Suprapubic skin (tissue), 3 donors: ENCODE results near the gene ELAVL2.

Experiments used
- CTCF ChIP-seq, 2 donors: fragments of 200-600 bp in 1 of 2; fragments of 450-650 bp in 1 of 2; sonication (generic) in 1 of 2; IDR thresholded peaks; one replicate each; pipeline ENCODE4 v1.5.1; 2016 to 2019; ENCODE audit warnings: antibody characterized with exemption in 2 of 2, mild to moderate bottlenecking in 1 of 2, moderate library complexity in 1 of 2
- POLR2AphosphoS5 ChIP-seq, 3 donors: sonication (generic); formaldehyde crosslinking; IDR thresholded peaks; one replicate each; pipeline ENCODE4 v1.6.1; 2017; ENCODE audit warnings: antibody characterized with exemption in 3 of 3

DNA sequence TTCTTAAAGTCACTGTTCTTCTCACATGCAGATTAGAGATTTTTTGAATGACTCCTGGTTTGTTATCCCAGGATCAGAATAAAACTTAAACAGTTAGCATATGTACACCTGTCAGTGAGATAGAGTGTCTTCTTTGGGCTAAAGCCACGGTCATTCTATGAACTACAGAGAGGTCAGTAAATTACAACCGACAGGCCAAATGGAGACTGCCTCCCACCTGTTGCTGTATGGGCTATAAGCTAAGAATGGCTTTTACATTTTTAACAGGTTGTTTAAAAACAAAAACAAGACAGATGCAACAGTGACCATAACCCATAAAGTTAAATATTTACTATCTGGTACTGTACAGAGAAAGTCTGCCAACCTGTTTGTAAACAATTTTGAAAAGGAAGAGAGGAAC, 125.7 kb downstream of the ELAVL2 start:
- TF ChIP-seq CTCF (IDR thresholded peaks at IDR 0.05) (no peak), POLR2AphosphoS5 (IDR thresholded peaks at IDR 0.05) (no peak)
